HG02970 (cell line): Measurements from ENCODE around the gene ZNF35.

ENCODE experiments used
- ATAC-seq: cut with Tn5 transposase; IDR thresholded peaks from one replicate; pipeline ENCODE4 v1.9.1; 2021; ENCODE audit warnings: mild to moderate bottlenecking, moderate library complexity, moderate number of reproducible peaks; ENCODE audit not compliant: unreplicated experiment, low FRiP score

ZNF35 gene

DNA sequence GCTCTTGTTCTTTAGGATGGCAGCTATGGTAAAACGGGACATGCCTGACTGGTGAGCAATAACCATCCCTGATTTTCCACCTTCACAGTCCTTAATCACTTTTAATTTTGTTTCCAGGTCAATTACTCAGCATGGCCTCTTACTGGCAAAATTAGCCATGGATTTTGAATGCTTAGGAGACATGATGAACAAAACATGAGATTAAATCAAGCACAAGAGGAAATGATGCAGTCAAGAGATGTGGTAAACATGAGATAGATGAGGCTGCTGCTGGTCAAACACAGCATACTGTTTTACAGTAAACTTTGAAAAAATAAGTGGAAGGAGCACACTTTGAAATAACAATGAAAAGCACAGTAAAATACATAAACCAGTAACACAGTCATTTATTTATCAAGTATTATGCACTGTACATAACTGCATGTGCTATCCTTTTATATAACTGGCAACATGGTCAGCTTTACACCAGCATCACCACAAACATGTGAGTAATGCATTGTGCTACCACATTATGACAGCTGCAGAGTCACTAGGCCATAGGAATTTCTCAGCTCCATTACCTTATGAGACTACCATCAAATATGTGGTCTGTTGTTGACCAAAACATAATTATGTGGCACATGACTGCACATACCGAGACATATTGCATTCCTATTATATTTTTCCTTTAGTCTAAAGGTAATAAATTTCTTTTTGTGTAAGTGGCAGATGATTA is 33.8 kb downstream of the ZNF35 start:
- ATAC-seq: no peak

DNA sequence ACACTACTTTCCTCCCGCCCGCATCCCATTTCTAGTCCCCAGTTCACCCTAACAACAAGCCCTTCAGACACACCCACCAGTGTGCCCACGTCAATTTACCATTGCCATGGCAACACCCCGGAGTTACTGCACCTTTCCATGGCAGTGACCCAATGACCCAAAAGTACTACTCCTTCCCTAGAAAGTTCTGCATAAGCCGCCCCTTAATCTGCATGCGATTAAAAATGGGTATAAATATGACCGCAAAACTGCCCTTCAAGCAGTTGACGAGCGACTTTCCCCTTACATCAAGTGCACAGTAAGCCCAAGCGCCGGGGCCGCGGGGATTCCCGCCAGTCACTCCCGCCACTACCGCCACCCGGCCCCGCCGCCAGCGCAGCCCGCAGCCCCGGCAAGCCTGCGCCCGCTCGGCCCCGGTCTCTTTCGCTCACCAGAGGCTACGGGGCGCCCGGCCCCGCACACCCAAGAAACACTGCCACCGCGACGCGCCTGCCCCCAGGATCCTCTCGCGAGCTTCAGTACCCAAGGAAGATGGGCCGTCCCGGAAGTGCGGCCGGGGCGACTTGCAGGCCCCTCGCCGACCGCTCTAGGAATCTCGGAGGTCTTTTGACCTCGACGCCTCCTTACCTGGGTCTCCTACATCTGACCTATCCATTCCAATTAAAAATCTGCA is 36.7 kb downstream of the ZNF35 start:
- no peak for ATAC-seq

DNA sequence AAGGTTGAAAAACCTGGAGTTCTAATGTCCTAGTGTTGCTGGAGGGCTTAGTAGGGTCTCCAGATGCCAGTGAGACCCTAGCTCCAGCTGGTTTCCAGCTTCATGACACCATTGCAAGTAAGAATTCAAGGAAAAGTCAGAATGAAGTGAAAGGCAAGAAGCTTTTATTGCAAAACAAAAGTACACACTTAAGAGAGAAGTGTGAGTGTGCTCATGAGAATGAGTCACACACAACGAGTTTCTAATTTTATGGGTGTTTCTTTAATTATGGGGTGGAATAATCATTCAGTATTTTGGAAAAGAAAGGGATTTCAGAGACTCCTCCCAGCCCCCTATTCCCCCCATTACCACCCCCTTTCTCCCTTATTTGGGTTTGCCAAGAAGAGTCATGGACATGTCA is 39.4 kb downstream of the ZNF35 start:
- no peak for ATAC-seq
